Retina (tissue), 1 donor: ENCODE measurements around the gene HIPK4.
"Not testable (repeated sequence)": the region's sequence is repeated elsewhere in the genome, so short reads cannot be mapped to it uniquely, and the experiment has no call there.

Experiments used
- DNase-seq: peaks from one replicate; pipeline ENCODE4 v3.0.0-alpha.2; 2016

HIPK4 gene

DNA sequence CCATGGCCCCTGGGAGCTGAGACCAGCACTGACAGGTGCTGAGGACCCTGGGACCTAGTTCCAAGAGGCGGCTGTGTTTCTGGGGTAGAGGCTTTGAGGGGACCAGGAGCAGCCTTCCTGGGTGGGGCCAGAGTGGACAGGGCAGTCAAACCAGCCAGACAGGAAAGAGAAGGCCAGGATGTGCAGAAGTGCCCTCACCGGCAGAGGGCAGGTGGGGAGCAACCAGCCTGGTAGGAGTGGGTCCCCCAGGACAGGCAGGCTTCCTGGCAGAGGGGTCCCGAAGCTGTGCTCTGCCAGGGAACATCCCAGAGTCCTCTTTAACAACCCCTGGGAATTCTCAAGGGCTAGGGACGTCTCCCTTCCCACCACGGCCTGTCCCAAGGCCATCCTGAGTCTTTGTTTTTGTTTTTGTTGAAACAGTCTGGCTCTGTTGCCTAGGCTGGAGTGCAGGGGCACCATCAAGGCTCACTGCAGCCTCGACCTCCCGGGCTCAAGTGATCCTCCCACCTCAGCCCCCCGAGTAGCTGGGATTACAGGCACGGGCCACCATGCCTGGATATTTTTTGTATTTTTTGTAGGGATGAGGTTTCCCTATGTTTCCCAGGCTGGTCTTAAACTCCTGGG lies 3.0 kb upstream of the HIPK4 start:
- DNase-seq, result no peak

DNA sequence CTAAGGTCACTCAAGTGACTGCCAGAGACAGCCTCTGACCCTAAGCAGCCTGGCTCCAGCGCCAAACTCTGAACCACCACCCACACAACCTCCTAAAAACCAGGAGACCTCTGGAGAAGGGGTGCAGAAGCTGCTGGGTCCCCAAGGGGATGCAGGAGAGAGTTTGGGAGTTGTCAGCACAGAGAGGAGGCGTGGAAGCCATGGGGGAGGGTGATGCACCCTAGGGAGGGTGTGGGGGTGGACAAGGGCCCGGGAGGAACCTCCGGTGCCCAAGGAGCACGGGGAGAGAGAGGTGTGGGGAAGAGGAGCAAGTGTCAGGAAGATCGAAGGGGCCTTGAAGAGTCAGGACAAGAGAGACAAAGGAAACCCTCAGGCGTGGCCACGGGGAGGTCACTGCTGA lies 2.1 kb upstream of the HIPK4 start:
- no peak for DNase-seq

DNA sequence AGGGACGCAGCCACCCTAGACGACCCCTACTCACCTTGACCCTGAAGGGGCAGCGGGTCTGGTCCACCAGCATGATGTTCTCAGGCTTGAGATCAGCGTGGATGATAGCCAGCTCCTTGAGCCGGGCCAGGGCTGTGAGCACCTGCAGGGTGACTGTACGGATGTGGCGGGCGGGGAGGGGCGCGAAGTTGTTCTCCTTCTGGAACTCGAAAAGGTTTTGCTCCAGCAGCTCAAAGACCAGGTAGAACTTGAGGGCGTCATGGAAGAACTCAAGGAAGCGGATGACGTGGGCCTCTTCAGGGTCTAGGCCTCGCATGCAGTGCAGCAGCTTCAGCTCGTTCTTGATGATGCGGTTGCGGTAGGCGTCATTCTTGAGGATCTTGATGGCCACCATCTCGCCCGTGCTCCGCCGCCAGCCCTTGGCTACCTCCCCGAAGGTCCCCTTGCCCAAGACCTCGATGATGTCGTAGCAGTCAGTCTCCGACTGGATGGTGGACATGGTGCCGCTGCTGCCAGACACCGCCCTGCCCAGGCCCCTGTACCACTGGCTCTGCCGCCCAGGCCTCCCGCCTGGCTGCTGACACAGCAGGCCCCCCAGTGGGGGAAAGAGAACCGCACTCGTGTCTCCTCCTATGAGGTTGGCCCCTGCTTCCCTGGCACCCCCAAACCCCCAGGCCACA lies 437 bp downstream of the HIPK4 start:
- no peak for DNase-seq

DNA sequence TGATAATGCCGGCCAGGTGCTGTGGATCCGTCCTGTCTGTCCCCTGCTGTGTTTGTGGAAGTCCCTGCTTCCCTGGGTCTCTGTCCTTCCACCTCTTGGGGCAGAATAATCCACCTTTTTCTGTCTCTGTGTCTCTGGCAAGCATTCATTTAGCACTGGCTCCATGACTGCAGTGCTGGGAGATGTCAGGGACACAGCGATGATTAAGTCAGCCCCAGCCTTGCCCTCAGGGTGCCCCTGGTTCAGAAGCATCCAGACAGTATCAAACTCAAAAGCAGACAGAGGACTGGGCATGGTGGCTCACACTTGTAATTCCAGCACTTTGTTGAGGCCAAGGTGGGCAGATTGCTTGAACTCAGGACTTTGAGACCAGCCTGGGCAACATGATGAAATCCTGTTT lies 1.5 kb downstream of the HIPK4 start:
- no peak for DNase-seq

DNA sequence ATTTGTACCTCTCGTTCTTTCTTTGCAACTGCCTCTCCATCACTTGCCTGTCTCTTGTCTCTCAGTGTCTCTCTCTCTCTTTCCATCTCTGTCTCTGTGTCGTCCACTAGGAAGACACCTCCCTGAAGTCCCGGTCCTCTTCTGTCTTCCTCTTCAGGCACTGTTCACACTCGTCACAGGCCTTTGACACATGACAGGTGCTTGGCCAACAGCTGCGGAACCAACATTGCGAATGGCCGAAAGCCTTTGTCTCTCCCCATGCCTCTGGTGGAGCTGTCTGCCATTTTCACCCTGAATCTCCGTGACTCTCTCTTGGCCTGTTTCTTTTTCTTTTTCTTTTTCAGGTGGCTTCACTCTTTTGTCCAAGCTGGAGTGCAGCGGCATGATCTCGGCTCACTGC lies 2.8 kb downstream of the HIPK4 start:
- no peak for DNase-seq

DNA sequence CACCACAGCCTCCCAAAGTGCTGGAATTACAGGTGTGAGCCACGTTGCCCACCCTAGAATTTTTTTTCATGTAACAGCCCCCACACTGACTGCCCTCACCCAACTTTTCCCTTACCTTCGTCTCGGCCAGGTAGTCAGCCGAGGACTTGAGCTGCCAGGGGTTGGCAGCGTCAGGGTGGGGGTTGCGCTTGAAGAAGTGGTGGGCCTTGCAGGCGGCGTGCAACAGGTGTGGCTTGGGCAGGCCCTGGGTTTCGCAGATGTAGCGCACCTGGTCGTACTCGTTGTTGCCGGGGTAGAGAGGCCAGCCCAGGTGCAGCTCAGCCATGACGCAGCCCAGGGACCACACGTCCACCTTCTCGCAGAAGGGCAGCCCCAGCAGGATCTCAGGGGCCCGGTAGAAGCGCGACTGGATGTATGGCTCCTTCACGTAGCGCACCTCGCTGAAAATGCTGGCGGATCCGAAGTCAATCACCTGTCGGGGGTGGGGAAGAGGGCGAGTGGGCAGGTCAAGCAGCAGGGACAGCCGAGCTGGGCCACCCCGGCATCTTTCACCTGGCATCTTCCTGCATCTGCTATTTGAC lies 6.2 kb downstream of the HIPK4 start:
- DNase-seq, result no peak

DNA sequence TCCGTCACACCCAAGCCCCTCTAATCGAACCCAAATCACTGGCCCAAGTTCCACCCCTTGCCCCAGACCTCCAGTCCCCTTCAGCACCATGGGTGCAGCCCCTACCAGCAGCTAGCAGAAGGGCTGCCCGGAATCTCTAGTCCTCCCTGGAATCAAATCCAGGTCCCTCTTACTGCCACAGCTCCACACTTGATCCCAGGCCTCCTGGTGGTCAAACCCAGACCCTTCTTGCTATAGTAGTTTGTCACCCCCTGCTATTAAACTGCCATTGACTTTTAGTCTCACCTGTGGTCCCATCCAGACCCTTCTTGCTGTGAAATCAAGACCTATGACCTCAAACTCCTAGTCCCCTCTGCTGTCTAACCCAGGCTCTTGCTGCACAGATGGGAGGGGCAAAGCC lies 8.7 kb downstream of the HIPK4 start:
- DNase-seq, result no peak

DNA sequence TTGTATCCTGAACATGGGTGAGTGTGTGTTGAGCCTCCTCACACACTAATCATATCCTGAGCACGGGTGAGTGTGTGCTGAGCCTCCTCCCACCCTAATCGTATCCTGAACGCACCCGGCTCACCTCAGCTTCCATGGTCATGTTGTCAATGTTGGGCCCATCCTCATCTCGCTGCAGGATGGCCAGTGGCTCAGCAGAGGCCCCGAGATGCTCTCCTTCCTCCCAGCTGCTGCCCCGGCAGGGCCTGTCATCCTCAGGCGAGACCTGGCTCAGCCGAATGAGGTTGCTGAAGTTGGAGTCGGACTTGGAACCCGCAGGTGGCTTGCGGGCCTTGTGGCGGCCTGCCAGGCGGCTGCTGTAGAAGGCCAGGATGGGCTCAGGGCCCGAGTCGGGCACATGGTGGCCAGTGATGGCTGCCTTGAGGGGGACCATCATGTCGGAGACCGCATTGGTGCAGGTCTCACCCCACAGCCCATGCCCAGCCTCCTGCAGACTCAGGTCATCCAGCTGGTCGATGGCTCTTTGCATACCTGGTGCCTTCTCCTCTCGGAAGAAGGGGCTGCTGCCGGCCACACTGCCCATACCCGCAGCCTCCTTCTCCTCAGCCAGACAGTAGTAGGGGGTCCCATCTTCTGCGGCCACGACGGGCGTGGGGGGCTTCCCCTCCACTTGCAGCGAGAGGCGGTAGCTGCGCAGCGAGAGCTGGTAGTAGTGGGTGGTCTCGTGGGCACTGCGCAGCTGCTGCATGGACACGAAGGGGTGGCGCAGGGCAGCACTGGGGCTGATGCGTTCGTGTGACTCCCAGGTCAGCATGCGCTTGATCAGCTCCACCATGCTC lies 9.6 kb downstream of the HIPK4 start:
- no peak for DNase-seq

DNA sequence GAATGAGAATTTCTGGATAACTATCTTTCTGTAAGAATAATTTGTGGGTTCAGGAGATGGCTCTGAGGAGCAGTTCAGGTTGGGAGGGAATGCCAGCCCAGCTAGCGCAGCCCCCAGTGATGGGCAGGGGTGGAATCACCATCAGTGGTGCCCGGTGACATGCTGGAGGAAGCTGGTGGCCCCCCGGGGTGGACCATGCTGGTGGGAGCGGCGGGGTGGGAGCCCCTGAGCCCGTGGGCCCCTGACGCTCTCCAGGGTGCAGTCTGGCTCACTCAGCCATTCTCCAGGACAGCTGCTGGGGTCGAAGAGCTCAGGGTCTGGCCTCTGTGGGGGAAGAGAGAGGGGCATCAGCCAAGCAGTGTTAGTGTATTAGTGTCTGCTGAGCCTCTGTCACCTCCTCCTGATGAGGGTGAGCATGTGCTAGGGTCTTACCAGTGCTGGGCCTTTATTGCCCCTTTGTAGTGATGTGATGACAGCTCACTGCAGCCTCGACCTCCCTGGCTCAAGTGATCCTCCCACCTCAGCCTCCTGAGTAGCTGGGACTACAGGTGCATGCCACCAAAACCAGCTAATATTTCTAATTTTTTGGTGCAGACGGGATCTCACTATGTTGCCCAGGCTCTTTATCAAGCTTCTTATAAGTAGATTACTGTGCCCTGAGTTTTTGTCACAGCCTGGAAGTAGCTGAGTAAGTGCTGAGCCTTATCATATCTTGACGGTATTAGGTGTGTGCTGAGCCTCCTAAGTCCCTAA lies 10.4 kb downstream of the HIPK4 start:
- DNase-seq, result no peak

DNA sequence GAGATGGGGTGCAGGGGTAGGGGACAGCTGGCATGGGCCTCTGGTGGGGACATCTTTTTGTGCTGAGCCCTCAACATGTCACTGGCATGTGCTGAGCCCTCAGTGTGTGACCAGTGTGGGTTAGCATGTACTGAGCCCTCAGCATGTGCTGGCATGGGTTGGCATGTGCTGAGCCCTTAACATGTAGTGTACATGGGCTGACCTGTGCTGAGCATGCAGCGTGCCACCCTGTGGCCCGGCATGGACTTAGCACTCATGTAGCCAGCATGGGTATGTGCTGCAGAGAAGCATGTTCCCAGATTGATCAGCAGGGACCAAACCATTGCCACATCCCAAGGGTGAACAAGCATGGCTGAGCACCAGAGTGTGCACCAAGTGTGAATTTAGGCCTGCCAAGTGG lies 11.5 kb downstream of the HIPK4 start:
- no peak for DNase-seq

DNA sequence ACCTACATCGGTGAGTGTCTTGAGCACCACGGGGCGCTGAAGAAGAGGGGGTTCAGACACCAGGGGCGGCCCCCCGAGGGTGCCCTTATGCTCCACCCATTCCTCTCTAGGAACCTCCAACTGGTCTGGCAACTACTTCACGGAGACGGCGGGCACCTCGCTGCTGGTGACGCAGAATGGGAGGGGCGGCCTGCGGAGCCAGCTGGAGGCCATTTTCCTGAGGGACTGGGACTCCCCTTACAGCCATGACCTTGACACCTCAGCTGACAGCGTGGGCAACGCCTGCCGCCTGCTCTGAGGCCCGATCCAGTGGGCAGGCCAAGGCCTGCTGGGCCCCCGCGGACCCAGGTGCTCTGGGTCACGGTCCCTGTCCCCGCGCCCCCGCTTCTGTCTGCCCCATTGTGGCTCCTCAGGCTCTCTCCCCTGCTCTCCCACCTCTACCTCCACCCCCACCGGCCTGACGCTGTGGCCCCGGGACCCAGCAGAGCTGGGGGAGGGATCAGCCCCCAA lies 12.1 kb downstream of the HIPK4 start:
- no peak for DNase-seq

DNA sequence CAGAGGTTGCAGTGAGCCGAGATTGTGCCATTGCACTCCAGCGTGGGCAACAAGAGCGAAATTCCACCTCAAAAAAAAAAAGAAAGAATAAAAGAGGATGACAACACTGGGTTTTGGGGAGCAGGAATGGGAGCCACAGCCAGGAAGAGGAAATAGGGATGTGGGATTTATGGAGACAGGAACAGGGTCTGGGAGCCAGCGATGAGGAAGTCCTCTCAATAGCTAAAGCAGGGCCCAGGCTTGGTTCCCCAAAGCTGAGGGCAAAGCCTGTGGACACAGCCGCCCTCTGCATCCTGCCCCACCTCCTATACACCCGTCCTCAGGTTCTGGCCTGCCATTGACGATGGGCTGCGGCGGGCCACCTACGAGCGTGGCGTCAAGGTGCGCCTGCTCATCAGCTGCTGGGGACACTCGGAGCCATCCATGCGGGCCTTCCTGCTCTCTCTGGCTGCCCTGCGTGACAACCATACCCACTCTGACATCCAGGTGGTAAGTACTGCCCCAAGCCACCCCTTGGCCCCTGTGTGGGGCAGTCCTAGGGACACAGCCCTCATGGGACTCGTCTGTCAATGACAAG lies 13.6 kb downstream of the HIPK4 start:
- no peak for DNase-seq

DNA sequence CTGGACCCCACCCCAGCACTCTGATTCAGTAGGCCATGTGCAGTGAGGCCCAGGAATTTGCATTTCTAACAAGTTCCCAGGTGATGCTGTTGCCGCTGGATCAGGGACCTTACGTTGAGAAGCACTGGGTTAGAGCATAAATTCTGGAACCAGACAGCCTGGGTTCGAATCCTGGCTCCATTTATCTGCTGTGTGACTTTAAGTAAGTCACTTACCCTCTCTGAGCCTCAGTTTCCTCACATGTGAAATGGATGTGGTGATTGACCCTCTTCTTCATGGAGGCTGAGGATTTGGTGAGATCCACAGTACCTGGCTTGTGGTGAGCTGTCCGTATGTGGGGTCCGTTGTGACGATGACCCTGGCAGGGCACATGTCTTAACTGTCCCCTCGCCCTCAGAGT lies 15.9 kb downstream of the HIPK4 start:
- no peak for DNase-seq

DNA sequence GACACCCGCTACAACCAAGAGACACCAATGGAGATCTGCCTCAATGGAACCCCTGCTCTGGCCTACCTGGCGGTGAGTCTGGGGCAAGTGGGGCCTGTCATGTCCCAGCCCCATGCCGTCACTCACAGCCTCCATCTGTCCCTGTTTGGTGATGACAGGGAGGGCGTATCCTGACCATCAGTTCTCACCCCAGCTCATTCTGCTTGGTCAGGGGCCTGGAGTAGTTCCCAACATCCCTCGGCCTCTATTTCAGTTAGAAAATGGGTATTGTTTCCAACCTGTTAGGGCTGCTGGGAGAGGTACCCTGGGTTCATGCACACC lies 18.2 kb downstream of the HIPK4 start:
- DNase-seq, result no peak

DNA sequence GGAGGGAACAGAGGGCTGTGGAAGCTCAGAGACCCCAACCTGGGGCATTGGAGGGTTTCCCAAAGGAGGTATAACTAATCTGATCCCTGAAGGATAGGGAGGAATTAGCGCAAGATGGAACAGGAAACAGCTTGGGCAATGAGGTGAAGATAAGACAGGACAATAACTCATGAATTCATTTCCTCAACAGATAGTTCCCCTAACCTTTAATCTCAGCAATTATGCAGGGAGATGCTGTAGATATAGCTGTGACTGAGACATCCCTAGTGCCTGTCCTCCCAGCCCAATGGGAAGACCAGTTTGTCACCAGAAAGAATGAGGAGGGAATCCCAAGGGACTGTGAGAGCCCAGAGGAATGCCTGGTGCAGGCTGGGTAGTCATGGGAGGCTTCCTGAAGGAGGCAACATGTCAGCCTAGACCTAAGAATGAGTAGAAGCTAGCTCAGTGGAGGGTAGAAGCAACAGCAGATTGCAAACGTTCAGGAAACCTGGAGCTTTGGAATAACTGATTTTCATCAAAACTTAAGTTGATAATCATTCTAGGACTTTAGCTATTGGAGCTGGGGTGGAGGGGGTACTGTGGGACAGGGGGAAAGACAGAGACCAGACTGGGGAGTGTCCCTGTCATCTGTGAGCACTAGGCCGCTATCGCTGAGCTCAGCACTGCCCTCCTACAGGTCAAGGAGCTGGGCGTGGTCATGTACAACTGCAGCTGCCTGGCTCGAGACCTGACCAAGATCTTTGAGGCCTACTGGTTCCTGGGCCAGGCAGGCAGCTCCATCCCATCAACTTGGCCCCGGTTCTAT lies 18.8 kb downstream of the HIPK4 start:
- DNase-seq, result no peak

DNA sequence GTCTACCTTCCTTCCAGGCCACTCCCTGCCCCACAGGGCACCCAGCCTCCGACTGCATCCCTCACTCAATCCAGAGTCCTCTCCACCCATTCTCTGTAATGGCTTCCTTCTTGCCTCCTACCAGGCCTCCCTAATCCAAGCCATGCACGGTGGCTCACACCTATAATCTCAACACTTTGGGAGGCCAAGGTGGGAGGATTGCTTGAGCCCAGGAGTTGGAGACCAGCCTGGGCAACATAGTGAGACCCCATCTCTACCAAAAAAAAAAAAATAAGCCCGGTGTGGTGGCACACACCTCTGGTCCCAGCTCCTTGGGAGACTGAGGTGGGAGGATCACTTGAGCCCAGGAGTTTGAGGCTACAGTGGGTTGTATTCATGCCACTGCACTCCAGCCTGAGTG lies 19.7 kb downstream of the HIPK4 start:
- DNase-seq, result not testable (repeated sequence)

DNA sequence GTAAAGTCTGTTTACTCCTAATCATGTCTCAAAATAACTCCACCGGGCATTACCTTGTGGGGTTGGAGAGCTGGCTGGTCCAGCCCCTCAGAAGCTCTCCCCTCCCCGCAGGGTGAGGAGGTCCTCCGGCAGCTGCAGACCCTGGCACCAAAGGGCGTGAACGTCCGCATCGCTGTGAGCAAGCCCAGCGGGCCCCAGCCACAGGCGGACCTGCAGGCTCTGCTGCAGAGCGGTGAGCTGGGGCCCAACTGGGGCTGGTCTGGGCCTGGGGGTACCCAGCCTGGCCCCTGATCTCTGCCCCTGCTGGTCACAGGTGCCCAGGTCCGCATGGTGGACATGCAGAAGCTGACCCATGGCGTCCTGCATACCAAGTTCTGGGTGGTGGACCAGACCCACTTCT lies 20.2 kb downstream of the HIPK4 start:
- DNase-seq, result no peak

DNA sequence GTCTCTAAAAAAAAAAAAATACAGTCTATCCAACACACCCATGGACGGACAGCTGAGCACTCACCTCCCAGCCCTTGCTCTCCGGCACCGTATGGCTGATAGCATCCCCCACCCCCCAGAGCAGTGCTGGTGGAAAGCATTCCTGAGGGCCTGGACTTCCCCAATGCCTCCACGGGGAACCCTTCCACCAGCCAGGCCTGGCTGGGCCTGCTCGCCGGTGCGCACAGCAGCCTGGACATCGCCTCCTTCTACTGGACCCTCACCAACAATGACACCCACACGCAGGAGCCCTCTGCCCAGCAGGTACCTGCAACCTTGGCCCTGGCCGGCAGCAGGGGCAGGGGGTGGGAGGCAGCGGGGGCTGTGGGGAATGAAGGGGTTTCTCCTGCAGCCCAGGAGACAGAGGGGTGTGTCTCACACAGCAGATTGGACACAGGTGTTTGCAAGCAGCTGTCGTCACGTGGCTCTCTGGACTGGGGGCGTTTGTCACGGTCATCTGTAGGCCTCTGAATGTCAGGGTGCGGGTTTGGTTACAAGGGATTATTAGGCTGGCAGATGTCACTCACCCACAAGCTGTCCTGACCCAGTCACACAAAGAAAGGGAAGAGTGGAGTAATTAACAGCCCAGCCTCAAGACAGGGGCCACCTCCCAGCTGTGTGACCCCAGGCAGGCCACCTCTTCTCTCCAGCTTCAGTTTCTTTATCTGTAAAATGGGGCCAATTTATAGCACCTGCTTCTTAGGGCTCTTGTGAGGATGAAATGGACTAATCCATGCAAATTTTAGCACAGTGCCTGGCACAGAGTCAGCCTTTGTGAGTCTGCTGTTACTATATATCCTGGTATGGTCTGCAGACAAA lies 22.2 kb downstream of the HIPK4 start:
- no peak for DNase-seq

DNA sequence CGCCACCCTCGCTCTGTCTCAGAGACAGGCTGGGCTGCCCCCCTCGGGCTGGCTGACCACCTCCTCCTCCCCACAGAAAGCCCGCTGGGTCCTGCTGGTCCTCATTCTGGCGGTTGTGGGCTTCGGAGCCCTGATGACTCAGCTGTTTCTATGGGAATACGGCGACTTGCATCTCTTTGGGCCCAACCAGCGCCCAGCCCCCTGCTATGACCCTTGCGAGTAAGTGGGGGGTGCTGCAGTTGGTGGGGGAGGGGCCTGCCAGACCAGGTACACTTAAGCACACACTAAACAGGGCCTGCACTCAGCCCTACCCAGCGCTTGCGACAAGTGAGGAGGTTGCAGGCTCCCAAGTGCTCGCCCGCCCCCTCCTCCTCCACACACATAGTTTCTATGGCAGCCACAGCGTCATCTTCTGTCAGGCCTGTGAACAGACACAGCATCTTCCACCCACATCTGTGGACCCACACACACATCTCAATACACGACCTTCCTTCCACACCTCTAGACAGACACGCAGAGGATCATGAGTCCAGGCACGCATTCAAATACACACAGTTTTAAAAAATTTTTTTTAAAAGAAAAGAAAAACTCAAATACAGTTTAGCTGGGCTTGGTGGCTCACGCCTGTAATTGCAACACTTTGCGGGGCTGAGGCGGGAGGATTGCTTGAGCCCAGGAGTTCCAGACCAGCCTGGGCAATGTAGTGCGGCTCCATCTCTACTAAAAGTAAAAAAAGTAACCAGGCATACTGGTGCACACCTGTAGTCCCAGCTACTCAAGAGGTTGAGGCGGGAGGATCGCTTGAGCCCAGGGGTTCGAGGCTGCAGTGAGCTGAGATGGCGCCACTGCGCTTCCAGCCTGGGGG lies 23.1 kb downstream of the HIPK4 start:
- peak; percentile 89 for DNase-seq
